Testis (tissue), 3 donors: ENCODE measurements around the gene STK32A. TPM values are rescaled to one million over a fixed set of nuclear protein-coding genes. Genes with fewer than 3 reads are reported as not detected.

Experiments used
- DNase-seq: peaks from one replicate; pipeline ENCODE4 v3.0.0-alpha.2; 2019
- H3K27ac ChIP-seq, 2 donors: fragments of 200-600 bp; sonication (generic); one replicate each; pipeline ENCODE4 v1.5.1; 2019
- H3K27me3 ChIP-seq: fragments of 200-600 bp; sonication (generic); one replicate; pipeline ENCODE4 v1.5.1; 2019
- H3K36me3 ChIP-seq: fragments of 200-600 bp; sonication (generic); one replicate; pipeline ENCODE4 v1.5.1; 2017; ENCODE audit warnings: low read depth; ENCODE audit errors: missing control alignments
- H3K4me1 ChIP-seq: fragments of 200-600 bp; sonication (generic); one replicate; pipeline ENCODE4 v1.5.1; 2019
- H3K4me3 ChIP-seq, 2 donors: fragments of 200-600 bp; sonication (generic); one replicate each; pipeline ENCODE4 v1.5.1; 2017 to 2019
- H3K9me3 ChIP-seq: fragments of 200-600 bp; sonication (generic); one replicate; pipeline ENCODE4 v1.5.1; 2017
- POLR2A ChIP-seq: fragments of 450-650 bp; IDR thresholded peaks from one replicate; pipeline ENCODE4 v1.6.1; 2017; ENCODE audit warnings: antibody characterized with exemption, mild to moderate bottlenecking, moderate library complexity
- WGBS, 2 donors: methylation state at CpG; one replicate each; pipeline ENCODE4 v1.1.5; 2018; 5-methylcytosine and 5-hydroxymethylcytosine counted together
- intact Hi-C: fragments of 100-400 bp; cut with DNase I; formaldehyde crosslinking; loops from one replicate; pipeline ENCODE4 v1.15.1; 2023; ENCODE audit warnings: low total_unique reads
- polyA plus RNA-seq: library from polyadenylated mRNA; stranded (reverse); fragments of 350-450 nt; fragmentation: Illumina TruSeq; extraction: RNeasy Lipid Tissue Mini Kit (QIAGEN cat#74804); gene quantifications from one replicate; pipeline ENCODE4 v1.2.3, GENCODE V29; 2014; ENCODE audit warnings: low read depth, low replicate concordance; ENCODE audit not compliant: insufficient read depth
- total RNA-seq, 2 donors: library from RNA; depleted of rRNA; stranded (reverse); fragments of >200 nt; gene quantifications; one replicate each; pipeline ENCODE4 v1.2.3, GENCODE V29; 2016
- TF ChIP-seq, protein P1 (sequence below), 3 experiments: fragments of 450-650 bp in 2 of 3; fragments of 200-600 bp in 1 of 3; sonication (generic) in 1 of 3; IDR thresholded peaks; one replicate each; pipeline ENCODE4 v1.5.1; 2016 to 2019; ENCODE audit warnings: antibody characterized with exemption in 3 of 3, mild to moderate bottlenecking in 2 of 3, moderate library complexity in 1 of 3

Gene STK32A
- total and polyA plus RNA-seq, 3 donors from 2014 or later = 3.9 to 7.9 (median 6.0) TPM

DNA sequence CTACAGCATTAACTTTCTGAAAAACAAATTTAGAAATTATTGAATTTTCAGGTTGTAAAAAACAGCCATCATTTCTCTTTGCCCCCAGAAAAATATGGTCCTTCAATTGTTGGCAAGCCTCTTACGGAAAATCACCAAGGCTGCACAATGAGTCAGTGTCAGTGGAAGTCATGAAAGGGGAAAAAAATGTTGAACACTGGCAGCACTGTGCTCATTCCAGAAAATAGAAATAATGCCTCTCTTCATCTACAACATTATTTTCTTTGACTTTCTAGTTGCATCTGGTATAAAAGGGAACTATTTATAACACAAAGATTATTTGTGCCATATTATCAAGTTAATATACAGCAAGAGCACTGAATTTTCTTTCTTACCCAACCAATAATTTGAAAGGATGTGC lies 26.7 kb upstream of the STK32A start:
- no peaks in the 10 kb centered on the region for H3K4me1 ChIP-seq
- H3K9me3 ChIP-seq = no peaks in the 10 kb centered on the region
- H3K4me3 ChIP-seq = no peak overlapping the region
- DNase-seq = no peak
- no peak for TF ChIP-seq POLR2A
- TF ChIP-seq, protein P1, sequence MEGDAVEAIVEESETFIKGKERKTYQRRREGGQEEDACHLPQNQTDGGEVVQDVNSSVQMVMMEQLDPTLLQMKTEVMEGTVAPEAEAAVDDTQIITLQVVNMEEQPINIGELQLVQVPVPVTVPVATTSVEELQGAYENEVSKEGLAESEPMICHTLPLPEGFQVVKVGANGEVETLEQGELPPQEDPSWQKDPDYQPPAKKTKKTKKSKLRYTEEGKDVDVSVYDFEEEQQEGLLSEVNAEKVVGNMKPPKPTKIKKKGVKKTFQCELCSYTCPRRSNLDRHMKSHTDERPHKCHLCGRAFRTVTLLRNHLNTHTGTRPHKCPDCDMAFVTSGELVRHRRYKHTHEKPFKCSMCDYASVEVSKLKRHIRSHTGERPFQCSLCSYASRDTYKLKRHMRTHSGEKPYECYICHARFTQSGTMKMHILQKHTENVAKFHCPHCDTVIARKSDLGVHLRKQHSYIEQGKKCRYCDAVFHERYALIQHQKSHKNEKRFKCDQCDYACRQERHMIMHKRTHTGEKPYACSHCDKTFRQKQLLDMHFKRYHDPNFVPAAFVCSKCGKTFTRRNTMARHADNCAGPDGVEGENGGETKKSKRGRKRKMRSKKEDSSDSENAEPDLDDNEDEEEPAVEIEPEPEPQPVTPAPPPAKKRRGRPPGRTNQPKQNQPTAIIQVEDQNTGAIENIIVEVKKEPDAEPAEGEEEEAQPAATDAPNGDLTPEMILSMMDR (IDR thresholded peaks at IDR 0.05) = no peak
- intact Hi-C loops = no loop called here
- WGBS, 2 donors = 56 to 66% methylated on average over 1 of the region's 1 CpG
- H3K27me3 ChIP-seq = no peaks in the 10 kb centered on the region
- no peak overlapping the region for H3K27ac ChIP-seq
- H3K36me3 ChIP-seq = no peaks in the 10 kb centered on the region

DNA sequence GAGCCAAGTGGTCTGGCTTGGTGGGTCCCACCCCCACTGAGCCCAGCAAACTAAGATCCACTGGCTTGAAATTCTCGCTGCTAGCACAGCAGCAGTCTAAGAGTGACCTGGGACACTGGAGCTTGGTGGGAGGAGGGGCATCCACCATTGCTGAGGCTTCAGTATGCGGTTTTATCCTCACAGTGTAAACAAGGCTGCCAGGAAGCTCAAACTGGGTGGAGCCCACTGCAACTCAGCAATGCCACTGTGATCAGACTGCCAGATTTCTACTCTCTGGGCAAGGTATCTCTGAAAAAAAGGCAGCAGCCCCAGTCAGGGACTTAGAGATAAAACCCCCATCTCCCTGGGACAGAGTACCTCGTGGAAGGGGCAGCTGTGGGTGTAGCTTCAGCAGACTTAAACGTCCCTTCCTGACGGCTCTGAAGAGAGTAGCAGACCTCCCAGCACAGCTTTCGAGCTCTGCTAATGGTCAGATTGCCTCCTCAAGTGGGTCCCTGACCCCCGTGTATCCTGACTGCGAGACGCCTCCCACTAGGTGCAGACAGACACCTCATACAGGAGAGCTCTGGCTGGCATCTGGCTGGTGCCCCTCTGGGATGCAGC lies 18.2 kb upstream of the STK32A start:
- intact Hi-C loops = no loop called here
- Histone ChIP-seq H3K27me3 (no peaks in the 10 kb centered on the region), H3K27ac (no peak overlapping the region), H3K4me1 (no peaks in the 10 kb centered on the region), H3K9me3 (no peaks in the 10 kb centered on the region), H3K36me3 (no peaks in the 10 kb centered on the region), H3K4me3 (no peak overlapping the region)
- no peak for DNase-seq
- no peak for TF ChIP-seq POLR2A
- TF ChIP-seq, protein P1 (IDR thresholded peaks at IDR 0.05) = no peak
- 52 to 56% methylated on average over 5 to 9 of the region's 9 CpGs for WGBS, 2 donors

DNA sequence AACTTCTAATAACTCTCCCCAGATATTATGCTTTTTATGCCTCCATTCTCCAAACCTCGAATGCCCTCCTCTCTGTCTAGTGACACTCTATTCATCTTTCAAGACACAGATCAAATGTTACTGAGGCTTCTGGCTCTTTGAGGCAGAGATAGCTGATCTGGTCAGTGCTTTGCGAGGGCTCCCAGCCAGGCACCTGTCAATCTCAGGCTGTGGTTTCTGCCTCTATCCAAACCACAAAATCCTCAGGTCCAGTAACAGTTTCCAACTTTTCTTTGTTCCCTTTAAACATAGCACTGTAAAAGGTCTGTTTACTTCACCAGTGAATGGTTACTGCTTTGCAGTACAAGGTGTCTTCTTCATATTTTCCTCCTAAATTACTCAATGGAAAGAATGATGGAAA lies 11.5 kb upstream of the STK32A start:
- Histone ChIP-seq H3K4me3 (no peak overlapping the region), H3K9me3 (no peaks in the 10 kb centered on the region)

DNA sequence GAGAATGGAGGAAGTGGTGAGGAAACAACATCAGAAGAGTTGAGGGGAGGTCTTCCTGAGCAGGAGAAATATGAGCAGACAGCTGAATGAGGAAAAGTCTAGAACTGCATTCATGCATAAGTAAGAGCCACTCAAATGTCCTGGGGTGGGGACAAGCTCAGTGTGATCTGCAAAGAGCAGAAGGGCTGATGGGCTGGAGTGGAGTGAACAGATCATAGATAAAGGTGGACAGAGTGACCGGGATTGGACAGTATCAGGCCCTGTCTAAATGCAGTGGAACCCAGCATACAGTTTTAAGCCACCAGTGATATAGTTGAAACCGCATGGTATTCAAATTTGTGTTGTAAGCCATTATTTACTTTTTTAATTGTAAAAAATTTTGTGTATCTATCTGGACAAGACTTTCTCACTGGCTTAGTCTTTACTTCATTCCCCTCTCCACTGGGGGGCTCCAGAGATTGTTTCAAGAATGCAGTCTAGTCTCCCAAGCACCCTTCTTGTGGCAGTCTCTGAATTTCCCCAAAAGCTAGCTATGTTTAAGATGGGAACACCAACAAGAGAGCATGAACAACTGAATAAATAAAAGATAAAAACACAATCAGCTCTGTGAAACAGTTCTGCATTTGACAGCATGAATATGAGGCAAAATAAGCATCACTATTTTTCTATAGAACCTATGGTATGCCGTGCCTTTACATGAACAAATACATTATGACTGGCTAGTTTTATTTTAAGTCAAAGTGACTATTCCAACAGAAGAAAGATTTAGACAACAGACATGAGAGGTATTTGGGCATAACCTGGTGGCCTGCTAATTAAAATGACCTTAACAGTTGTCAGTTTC lies 10.7 kb upstream of the STK32A start:
- TF ChIP-seq POLR2A = no peak
- TF ChIP-seq, protein P1 (IDR thresholded peaks at IDR 0.05) = peak; percentile 58 to 67 (median 60)
- no peaks in the 10 kb centered on the region for H3K27me3 ChIP-seq
- intact Hi-C loops = loop anchor here (10.0 kb wide), 1 partner anchor 171 kb away; no protein-coding TSS in a partner anchor
- H3K4me3 ChIP-seq = no peak overlapping the region
- 72 to 73% methylated on average over 3 of the region's 3 CpGs for WGBS, 2 donors
- H3K9me3 ChIP-seq = no peaks in the 10 kb centered on the region
- no peaks in the 10 kb centered on the region for H3K4me1 ChIP-seq
- peak; percentile 62 for DNase-seq
- H3K27ac ChIP-seq = no peak overlapping the region
- H3K36me3 ChIP-seq = no peaks in the 10 kb centered on the region

More for the DNA sequence above, 11.5 kb upstream of the STK32A start:
- Histone ChIP-seq H3K36me3 (no peaks in the 10 kb centered on the region), H3K27ac (no peak overlapping the region), H3K4me1 (no peaks in the 10 kb centered on the region), H3K27me3 (no peaks in the 10 kb centered on the region)
- WGBS, 2 donors = 59 to 76% methylated on average over 2 of the region's 2 CpGs
- intact Hi-C loops = loop anchor here (10.0 kb wide), 1 partner anchor 171 kb away; no protein-coding TSS in a partner anchor
- DNase-seq = no peak
- no peak for TF ChIP-seq POLR2A
- TF ChIP-seq, protein P1 (IDR thresholded peaks at IDR 0.05) = no peak
